ENCODE data around the gene JTB.

- TF ChIP-seq CTCF (IDR thresholded peaks at IDR 0.05): no peak
- TF ChIP-seq POLR2A (IDR thresholded peaks at IDR 0.05): no peak
Measured at GRCh38 chr1:153939476-153939875, 38.0 kb downstream of the JTB start.
